ENCODE data around the gene SYT1.

SYT1 gene

GRCh38 chr12:79487386-79488110 lies 623.0 kb downstream of the SYT1 start:
- DNase-seq (ENCODE audit: low read depth in 2 of 3, low spot score in 2 of 3) = no peak

Data from activated CD8-positive, alpha-beta memory T cell treated with anti-CD3 and anti-CD28 coated beads for 48 hours (primary cell).